Measurements from ENCODE around the gene FOXRED1. TPM values are rescaled to one million over a fixed set of nuclear protein-coding genes. Genes with fewer than 3 reads are reported as not detected.

The FOXRED1 gene
- total RNA-seq, 1 donor from 2014 or later, result 48.6 TPM

DNA sequence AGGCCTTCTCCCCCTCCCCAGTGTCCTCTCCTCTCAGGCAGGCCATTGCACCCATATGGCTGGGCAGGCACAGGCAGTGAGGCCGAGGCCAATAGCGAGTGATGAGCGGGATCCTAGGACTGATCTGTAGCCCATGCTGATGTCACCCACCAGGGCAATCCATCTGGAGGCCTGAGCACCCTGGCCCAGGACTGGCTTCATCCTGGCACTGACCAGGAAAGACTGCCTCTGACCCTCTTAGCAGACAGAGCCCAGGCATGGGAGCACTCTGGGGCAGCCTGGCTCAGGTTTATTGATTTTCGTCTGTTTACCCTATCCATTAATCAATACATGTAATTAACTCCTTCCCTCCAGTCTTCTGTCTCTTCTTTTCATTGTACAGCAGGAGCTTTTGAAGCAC lies 8.8 kb downstream of the FOXRED1 start:
- no peak overlapping the region for H3K4me3 Mint-ChIP-seq
- H3K27me3 Mint-ChIP-seq (ENCODE audit: low read depth), result no peaks in the 10 kb centered on the region
- peaks cover 12% of the 10 kb centered on the region for H3K4me1 Mint-ChIP-seq
- H3K27ac Mint-ChIP-seq, result no peak overlapping the region
- peaks cover 10% of the 10 kb centered on the region for H3K36me3 Mint-ChIP-seq
- H3K9me3 Mint-ChIP-seq, result no peaks in the 10 kb centered on the region
- DNase-seq (ENCODE audit: low spot score in 2 of 2, unreplicated experiment in 2 of 2), result no peak
- TF ChIP-seq, protein P1, sequence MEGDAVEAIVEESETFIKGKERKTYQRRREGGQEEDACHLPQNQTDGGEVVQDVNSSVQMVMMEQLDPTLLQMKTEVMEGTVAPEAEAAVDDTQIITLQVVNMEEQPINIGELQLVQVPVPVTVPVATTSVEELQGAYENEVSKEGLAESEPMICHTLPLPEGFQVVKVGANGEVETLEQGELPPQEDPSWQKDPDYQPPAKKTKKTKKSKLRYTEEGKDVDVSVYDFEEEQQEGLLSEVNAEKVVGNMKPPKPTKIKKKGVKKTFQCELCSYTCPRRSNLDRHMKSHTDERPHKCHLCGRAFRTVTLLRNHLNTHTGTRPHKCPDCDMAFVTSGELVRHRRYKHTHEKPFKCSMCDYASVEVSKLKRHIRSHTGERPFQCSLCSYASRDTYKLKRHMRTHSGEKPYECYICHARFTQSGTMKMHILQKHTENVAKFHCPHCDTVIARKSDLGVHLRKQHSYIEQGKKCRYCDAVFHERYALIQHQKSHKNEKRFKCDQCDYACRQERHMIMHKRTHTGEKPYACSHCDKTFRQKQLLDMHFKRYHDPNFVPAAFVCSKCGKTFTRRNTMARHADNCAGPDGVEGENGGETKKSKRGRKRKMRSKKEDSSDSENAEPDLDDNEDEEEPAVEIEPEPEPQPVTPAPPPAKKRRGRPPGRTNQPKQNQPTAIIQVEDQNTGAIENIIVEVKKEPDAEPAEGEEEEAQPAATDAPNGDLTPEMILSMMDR (IDR thresholded peaks at IDR 0.05; ENCODE audit: unreplicated experiment), result no peak

DNA sequence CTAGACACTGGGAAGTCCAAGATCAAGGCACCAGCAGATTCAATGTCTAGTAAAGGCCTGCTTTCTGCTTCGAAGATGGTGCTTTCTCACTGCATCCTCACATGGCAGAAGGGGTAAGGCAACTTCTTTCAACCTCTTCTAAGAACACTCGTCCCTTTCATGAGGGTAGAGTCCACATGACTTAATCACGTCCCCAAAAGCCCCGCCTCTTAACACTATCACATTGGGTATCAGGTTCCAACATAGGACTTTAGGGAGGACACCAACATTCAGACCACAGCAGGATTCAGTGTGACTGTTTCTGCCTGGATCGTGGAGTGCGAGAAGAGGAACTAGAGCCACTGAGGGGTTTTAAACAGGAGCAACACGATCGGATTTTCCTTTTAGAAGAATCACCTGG lies 10.2 kb downstream of the FOXRED1 start:
- Mint-ChIP-seq H3K4me3 (no peak overlapping the region), H3K36me3 (peaks cover 4% of the 10 kb centered on the region), H3K4me1 (peaks cover 21% of the 10 kb centered on the region), H3K27me3 (ENCODE audit: low read depth) (no peaks in the 10 kb centered on the region), H3K27ac (no peak overlapping the region), H3K9me3 (no peaks in the 10 kb centered on the region)
- TF ChIP-seq, protein P1 (IDR thresholded peaks at IDR 0.05; ENCODE audit: unreplicated experiment), result no peak
- DNase-seq (ENCODE audit: low spot score in 2 of 2, unreplicated experiment in 2 of 2), result no peak

DNA sequence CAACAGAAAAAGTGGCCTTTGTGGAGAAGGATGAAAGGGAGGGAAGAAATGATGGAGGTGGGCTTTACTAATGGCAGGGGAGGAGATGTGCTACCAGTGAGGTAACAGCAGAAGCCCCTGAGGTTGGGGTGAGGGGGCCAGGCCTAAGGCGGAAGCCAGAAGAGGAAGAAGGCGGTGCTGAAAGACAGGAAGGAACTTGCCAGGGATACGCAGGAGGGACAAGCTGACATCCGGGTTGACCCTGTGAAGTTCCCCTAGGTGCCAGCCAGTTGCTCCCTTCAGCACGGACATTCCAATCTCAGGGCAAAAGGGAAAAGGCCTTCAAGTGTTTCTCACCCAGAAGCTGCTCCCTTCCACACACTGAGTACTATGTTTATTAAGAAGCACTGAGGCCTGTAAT lies 11.6 kb downstream of the FOXRED1 start:
- TF ChIP-seq, protein P1 (IDR thresholded peaks at IDR 0.05; ENCODE audit: unreplicated experiment), result no peak
- DNase-seq (ENCODE audit: low spot score in 2 of 2, unreplicated experiment in 2 of 2), result no peak
- Mint-ChIP-seq H3K27me3 (ENCODE audit: low read depth) (no peaks in the 10 kb centered on the region), H3K36me3 (peaks cover 2% of the 10 kb centered on the region), H3K4me1 (peaks cover 28% of the 10 kb centered on the region), H3K27ac (no peak overlapping the region), H3K9me3 (no peaks in the 10 kb centered on the region), H3K4me3 (no peak overlapping the region)

DNA sequence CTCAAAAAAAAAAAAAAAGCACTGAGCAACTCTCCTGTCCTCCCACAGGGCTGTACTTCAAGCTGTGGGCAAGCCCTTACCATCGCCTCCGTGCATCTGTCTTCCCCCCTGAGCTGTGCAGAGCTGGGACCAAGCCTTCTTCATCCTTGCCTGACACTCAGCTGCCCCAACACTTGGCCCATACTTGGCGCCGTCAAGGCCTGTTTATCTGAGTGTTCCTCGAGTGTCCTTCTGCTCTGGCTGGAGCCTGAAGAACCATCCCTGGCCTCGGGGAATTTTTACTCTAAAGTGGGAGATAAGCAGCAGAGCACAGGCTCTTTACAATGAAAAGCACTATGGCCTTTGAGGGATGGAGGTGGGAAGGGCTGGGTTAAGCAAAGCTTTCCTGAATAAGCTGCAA lies 12.3 kb downstream of the FOXRED1 start:
- DNase-seq (ENCODE audit: low spot score in 2 of 2, unreplicated experiment in 2 of 2), result no peak
- Mint-ChIP-seq H3K27ac (no peak overlapping the region), H3K36me3 (no peaks in the 10 kb centered on the region), H3K4me3 (peak overlapping the region; percentile 91), H3K9me3 (no peaks in the 10 kb centered on the region), H3K27me3 (ENCODE audit: low read depth) (no peaks in the 10 kb centered on the region), H3K4me1 (peaks cover 28% of the 10 kb centered on the region)
- TF ChIP-seq, protein P1 (IDR thresholded peaks at IDR 0.05; ENCODE audit: unreplicated experiment), result no peak

DNA sequence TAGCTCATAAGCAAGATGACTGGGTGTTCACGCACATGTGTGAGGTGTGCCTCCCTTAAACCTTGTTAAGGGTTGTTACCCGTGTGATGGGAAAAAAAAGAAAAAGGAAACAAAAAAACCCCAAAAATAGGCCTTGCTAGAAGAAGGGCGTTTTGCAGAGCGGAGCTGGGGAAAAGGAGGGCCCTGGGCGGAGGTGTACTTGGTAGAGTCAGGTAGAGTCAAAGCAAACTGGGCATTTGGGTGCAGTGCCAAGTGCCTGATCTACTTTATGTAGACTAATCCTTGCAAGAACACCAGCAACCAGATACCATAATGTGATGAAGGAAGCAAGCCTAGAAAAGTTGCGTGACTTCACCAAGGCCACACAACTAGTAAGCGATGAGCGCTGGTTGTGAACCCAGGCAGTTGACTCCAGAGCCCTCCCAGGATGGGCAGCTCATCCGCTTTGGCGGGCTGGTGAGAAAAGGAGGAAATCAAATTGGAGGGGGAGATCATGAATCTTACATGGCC lies 12.8 kb downstream of the FOXRED1 start:
- no peaks in the 10 kb centered on the region for H3K9me3 Mint-ChIP-seq
- H3K27ac Mint-ChIP-seq, result peak overlapping the region; percentile 95
- H3K36me3 Mint-ChIP-seq, result no peaks in the 10 kb centered on the region
- peak overlapping the region; percentile 91 for H3K4me3 Mint-ChIP-seq
- H3K27me3 Mint-ChIP-seq (ENCODE audit: low read depth), result no peaks in the 10 kb centered on the region
- DNase-seq (ENCODE audit: low spot score in 2 of 2, unreplicated experiment in 2 of 2), result no peak
- TF ChIP-seq, protein P1 (IDR thresholded peaks at IDR 0.05; ENCODE audit: unreplicated experiment), result no peak
- peaks cover 28% of the 10 kb centered on the region for H3K4me1 Mint-ChIP-seq

DNA sequence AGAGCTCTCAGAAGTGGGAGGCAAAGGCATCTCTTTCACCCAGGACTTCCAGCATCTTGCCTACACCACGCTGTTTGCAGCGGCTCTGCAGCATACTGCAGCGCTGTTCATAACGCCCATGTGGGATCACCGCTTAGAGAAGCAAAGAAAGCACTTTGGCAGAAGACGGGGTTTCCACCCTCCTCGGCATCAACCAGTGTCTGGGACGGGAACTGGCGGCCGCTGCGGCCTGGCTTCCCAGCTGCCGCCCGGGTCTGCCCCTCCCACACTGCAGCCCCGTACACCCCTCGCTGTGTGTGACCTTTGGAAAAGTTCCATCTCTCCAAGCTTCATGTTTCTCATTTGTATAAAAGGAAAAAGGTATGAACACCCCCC lies 13.4 kb downstream of the FOXRED1 start:
- TF ChIP-seq, protein P1 (IDR thresholded peaks at IDR 0.05; ENCODE audit: unreplicated experiment), result no peak
- H3K27ac Mint-ChIP-seq, result peak overlapping the region; percentile 95
- H3K4me3 Mint-ChIP-seq, result peak overlapping the region; percentile 91
- no peaks in the 10 kb centered on the region for H3K9me3 Mint-ChIP-seq
- H3K27me3 Mint-ChIP-seq (ENCODE audit: low read depth), result no peaks in the 10 kb centered on the region
- DNase-seq (ENCODE audit: low spot score in 2 of 2, unreplicated experiment in 2 of 2), result peak in 1 of 2 experiments; percentile 58
- H3K4me1 Mint-ChIP-seq, result peaks cover 28% of the 10 kb centered on the region
- no peaks in the 10 kb centered on the region for H3K36me3 Mint-ChIP-seq
